K562 (cell line): ENCODE measurements around the gene DENND2A. TPM values are rescaled to one million over a fixed set of nuclear protein-coding genes. Genes with fewer than 3 reads are reported as not detected.
"Not testable (repeated sequence)": the region's sequence is repeated elsewhere in the genome, so short reads cannot be mapped to it uniquely, and the experiment has no call there.

Experiments used
- ATAC-seq: fragments of 200-7000 bp; cut with Tn5 transposase; 3 replicates; pipeline ENCODE4 v1.9.1; 2020; ENCODE audit warnings: moderate library complexity
- BruUV-seq: library from RNA; stranded (reverse); fragments of 400-500 nt; replicated peaks from 2 replicates; lab custom pipeline; 2021; lab: Mats Ljungman, UMichigan
- CTCF ChIA-PET: fragments of 300-600 bp; formaldehyde crosslinking; extraction: SDS; loops from one replicate; lab custom pipeline; 2021; ENCODE audit warnings: low intra/inter-chr PET ratio; lab: Yijun Ruan, JAX
- POLR2A ChIA-PET: fragments of 300-600, 350-650 bp; sonication (Branson Sonifier 250); formaldehyde crosslinking; extraction: SDS; loops from one replicate; lab custom pipeline; 2021; ENCODE audit warnings: antibody characterized with exemption, inconsistent platforms; lab: Yijun Ruan, JAX
- DNase-seq, 4 experiments: peaks; one replicate each; pipeline versions ENCODE4 v3.0.0 to v3.0.0-alpha.2; 2011 to 2018; ENCODE audit warnings: low spot score in 3 of 4, mixed read lengths in 3 of 4; ENCODE audit errors: extremely low read depth in 1 of 4
- FAIRE-seq: peaks from 2 replicates; lab custom pipeline; 2011; peaks lifted over from hg19 to GRCh38; lab: Jason Lieb, UNC
- H2AFZ ChIP-seq: 2 replicates; pipeline ENCODE4 v1.6.0; 2011; ENCODE audit warnings: low read depth, low read length, control low read depth, inconsistent platforms
- H3K27ac ChIP-seq: fragments of 200-600 bp; 3 replicates; pipeline ENCODE4 v1.8.0; 2011; ENCODE audit warnings: low read depth, mild to moderate bottlenecking, control low read depth, inconsistent platforms, low read length, moderate library complexity, mixed read lengths; ENCODE audit errors: extremely low read depth
- H3K27me3 ChIP-seq, 2 experiments: fragments of 300-600 bp in 1 of 2; 2 replicates in 1 of 2; 3 replicates in 1 of 2; pipeline versions ENCODE4 v1.6.0 to v1.8.0; 2011; ENCODE audit warnings: inconsistent platforms in 2 of 2, low read length in 2 of 2, mild to moderate bottlenecking in 1 of 2, mixed read lengths in 1 of 2, moderate library complexity in 1 of 2; ENCODE audit not compliant: control insufficient read depth in 2 of 2, insufficient read depth in 2 of 2
- H3K36me3 ChIP-seq: fragments of 300-600 bp; 3 replicates; pipeline ENCODE4 v1.8.0; 2011; ENCODE audit warnings: mild to moderate bottlenecking, low read length, inconsistent platforms; ENCODE audit not compliant: control insufficient read depth, insufficient read depth
- H3K4me1 ChIP-seq, 2 experiments: fragments of 200-600 bp in 1 of 2; replicated peaks in 1 of 2; 2 replicates in 1 of 2; 3 replicates in 1 of 2; pipeline versions ENCODE4 v1.5.1 to v1.8.0; 2011; ENCODE audit warnings: inconsistent platforms in 2 of 2, low read length in 2 of 2, mild to moderate bottlenecking in 1 of 2, mixed read lengths in 1 of 2, moderate library complexity in 1 of 2; ENCODE audit not compliant: control insufficient read depth in 2 of 2, insufficient read depth in 2 of 2
- H3K4me2 ChIP-seq: 2 replicates; pipeline ENCODE4 v1.6.1; 2011; ENCODE audit warnings: low read length, control low read depth, inconsistent platforms, mixed read lengths; ENCODE audit not compliant: insufficient read depth
- H3K4me3 ChIP-seq: fragments of 200-600 bp; sonication (generic), shearing (Covaris generic); 2 replicates; pipeline ENCODE4 v1.5.1; 2016; ENCODE audit warnings: control low read depth, inconsistent platforms
- H3K79me2 ChIP-seq: fragments of 200-600 bp; 3 replicates; pipeline ENCODE4 v1.8.0; 2011; ENCODE audit warnings: low read length, inconsistent platforms; ENCODE audit not compliant: control insufficient read depth, insufficient read depth
- H3K9ac ChIP-seq, 2 experiments: 2 replicates each; pipeline versions ENCODE4 v1.6.0 to v1.6.1; 2011; ENCODE audit warnings: low read depth in 2 of 2, low read length in 2 of 2, control low read depth in 1 of 2, inconsistent platforms in 1 of 2, mild to moderate bottlenecking in 1 of 2, mixed read lengths in 1 of 2; ENCODE audit not compliant: insufficient read depth in 1 of 2
- H3K9me1 ChIP-seq: one replicate; pipeline ENCODE4 v1.6.0; 2011; ENCODE audit warnings: inconsistent platforms, mild to moderate bottlenecking, low read length, moderate library complexity; ENCODE audit not compliant: control insufficient read depth, insufficient read depth
- H3K9me3 ChIP-seq: replicated peaks from 2 replicates; pipeline ENCODE4 v1.5.1; 2011; ENCODE audit warnings: low read depth, low read length, inconsistent platforms; ENCODE audit not compliant: control insufficient read depth, insufficient read depth
- H4K20me1 ChIP-seq: replicated peaks from 2 replicates; pipeline ENCODE4 v1.6.1; 2011; ENCODE audit warnings: low read length, inconsistent platforms, mixed read lengths; ENCODE audit not compliant: control insufficient read depth, insufficient read depth
- ELF4 ChIP-seq: fragments of 450-650 bp; formaldehyde crosslinking; IDR thresholded peaks from 2 replicates; pipeline ENCODE4 v1.4.0; 2022; ENCODE audit warnings: missing genetic modification characterization
- ETS2 ChIP-seq: IDR thresholded peaks from 2 replicates; pipeline ENCODE4 v1.6.1; 2016; ENCODE audit warnings: borderline replicate concordance, missing genetic modification characterization, mild to moderate bottlenecking, moderate library complexity, missing compliant biosample characterization; ENCODE audit not compliant: poor library complexity, severe bottlenecking
- EZH2 ChIP-seq: IDR thresholded peaks from 2 replicates; pipeline ENCODE4 v1.6.1; 2012; ENCODE audit warnings: low read depth, mild to moderate bottlenecking, inconsistent platforms, low read length, borderline replicate concordance
- HIVEP1 ChIP-seq: fragments of 250-450 bp; sonication (Bioruptor Pico); IDR thresholded peaks from 2 replicates; pipeline ENCODE4 v1.4.0; 2020; ENCODE audit warnings: mild to moderate bottlenecking
- IRF2 ChIP-seq: sonication (generic); formaldehyde crosslinking; IDR thresholded peaks from 2 replicates; pipeline ENCODE4 v1.8.1; 2022; ENCODE audit warnings: mild to moderate bottlenecking, missing genetic modification reagents
- NEUROD1 ChIP-seq: fragments of 150-350 bp; IDR thresholded peaks from 2 replicates; pipeline ENCODE4 v1.6.1; 2014; ENCODE audit warnings: borderline replicate concordance, low read length, low read depth; ENCODE audit not compliant: partially characterized antibody
- NRF1 ChIP-seq, 2 experiments: fragments of 450-650 bp; IDR thresholded peaks in 1 of 2; conservative IDR thresholded peaks in 1 of 2; 2 replicates each; pipeline ENCODE4 v1.6.1; 2014; ENCODE audit warnings: mild to moderate bottlenecking in 2 of 2
- ZNF124 ChIP-seq: sonication (generic); formaldehyde crosslinking; IDR thresholded peaks from 2 replicates; pipeline ENCODE4 v1.8.1; 2022; ENCODE audit warnings: missing genetic modification reagents
- WGBS: fragments of 100-300 bp; shearing (Covaris generic); methylation state at CpG from one replicate; pipeline ENCODE4 v1.1.6; 2016; ENCODE audit warnings: low coverage, mixed read lengths; ENCODE audit not compliant: insufficient coverage; ENCODE audit errors: missing lambda C conversion rate; 5-methylcytosine and 5-hydroxymethylcytosine counted together
- in situ Hi-C: fragments of 300-500 bp; cut with MboI; formaldehyde crosslinking; loops from 4 replicates; pipeline ENCODE4 v1.15.0; 2018; ENCODE audit warnings: inconsistent platforms, mixed read lengths
- intact Hi-C: fragments of 100-400 bp; cut with micrococcal nuclease; formaldehyde crosslinking; loops from 2 replicates; pipeline ENCODE4 v1.14.2; 2022
- polyA plus RNA-seq, 8 experiments: library from polyadenylated mRNA; depleted of rRNA in 4 of 8; stranded (reverse) in 5 of 8; unstranded in 3 of 8; fragments of >200 nt; fragmentation: Nextera tagmentation in 2 of 8; fragmentation: Illumina TruSeq in 1 of 8; extraction: Ambion mirVana in 2 of 8; extraction: Trizol in 1 of 8; gene quantifications; 2 replicates each; pipeline versions ENCODE4 v1.2.1 to v1.2.3, GENCODE V29; 2011 to 2014; ENCODE audit warnings: inconsistent platforms in 1 of 8, missing spikeins in 1 of 8
- total RNA-seq, 7 experiments: library from RNA; depleted of rRNA in 6 of 7; stranded (reverse); fragments of >200 nt in 6 of 7; fragmentation: Illumina TruSeq in 2 of 7; extraction: Trizol in 2 of 7; gene quantifications; 2 replicates each; pipeline versions ENCODE4 v1.2.1 to v1.2.3, GENCODE V29; 2011 to 2021; ENCODE audit warnings: low replicate concordance in 1 of 7
- TF ChIP-seq, protein P1 (sequence below): sonication (generic); formaldehyde crosslinking; IDR thresholded peaks from 2 replicates; pipeline ENCODE4 v1.9.0; 2022; ENCODE audit warnings: mild to moderate bottlenecking, missing genetic modification reagents
- TF ChIP-seq, protein P2 (sequence below): fragments of 450-650 bp; IDR thresholded peaks from 2 replicates; pipeline ENCODE4 v1.6.1; 2016; ENCODE audit warnings: low read depth, mild to moderate bottlenecking, moderate library complexity
- TF ChIP-seq, protein P3 (sequence below), 3 experiments: IDR thresholded peaks in 2 of 3; conservative IDR thresholded peaks in 1 of 3; 2 replicates each; pipeline ENCODE4 v1.5.1; 2011 to 2012; ENCODE audit warnings: low read length in 3 of 3, mild to moderate bottlenecking in 3 of 3, control low read depth in 2 of 3, improper control_type of control experiment in 1 of 3, inconsistent platforms in 1 of 3, low read depth in 1 of 3, mixed read lengths in 1 of 3, moderate library complexity in 1 of 3; ENCODE audit not compliant: insufficient read depth in 2 of 3

Gene DENND2A
- total and polyA plus RNA-seq, 9 of the 15 experiments (the other 6 are each of a cell fraction or from before 2014, with no cell fraction given), result not detected

DNA sequence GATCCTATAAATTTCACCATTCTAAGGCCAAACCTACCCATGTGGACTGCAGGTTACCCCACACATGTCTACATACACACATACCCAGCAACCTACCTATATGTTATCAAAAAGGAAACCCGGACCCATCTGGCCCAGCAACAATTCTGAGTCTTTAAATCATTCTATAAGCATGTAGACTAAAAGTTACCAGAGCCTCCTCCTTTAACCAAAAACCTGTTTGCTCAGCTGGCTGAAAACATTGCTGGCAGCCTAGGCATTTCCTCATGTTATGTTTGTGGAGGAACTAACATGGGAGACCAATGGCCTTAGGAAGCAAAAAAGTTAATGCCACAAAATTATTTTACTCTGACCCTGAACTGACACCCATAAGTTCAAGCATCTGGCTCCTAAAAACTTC is 26.9 kb upstream of the DENND2A start (continued):
- TF ChIP-seq, protein P1, sequence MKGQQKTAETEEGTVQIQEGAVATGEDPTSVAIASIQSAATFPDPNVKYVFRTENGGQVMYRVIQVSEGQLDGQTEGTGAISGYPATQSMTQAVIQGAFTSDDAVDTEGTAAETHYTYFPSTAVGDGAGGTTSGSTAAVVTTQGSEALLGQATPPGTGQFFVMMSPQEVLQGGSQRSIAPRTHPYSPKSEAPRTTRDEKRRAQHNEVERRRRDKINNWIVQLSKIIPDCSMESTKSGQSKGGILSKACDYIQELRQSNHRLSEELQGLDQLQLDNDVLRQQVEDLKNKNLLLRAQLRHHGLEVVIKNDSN, result no peak

DNA sequence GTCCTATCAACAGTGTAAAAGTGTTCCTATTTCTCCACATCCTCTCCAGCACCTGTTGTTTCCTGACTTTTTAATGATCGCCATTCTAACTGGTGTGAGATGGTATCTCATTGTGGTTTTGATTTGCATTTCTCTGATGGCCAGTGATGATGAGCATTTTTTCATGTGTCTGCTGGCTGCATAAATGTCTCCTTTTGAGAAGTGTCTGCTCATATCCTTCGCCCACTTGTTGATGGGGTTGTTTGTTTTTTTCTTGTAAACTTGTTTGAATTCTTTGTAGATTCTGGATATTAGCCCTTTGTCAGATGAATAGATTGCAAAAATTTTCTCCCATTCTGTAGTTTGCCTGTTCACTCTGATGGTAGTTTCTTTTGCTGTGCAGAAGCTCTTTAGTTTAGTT is 22.3 kb upstream of the DENND2A start:
- CTCF ChIA-PET, H2AFZ ChIP-seq, H3K9ac ChIP-seq, H3K79me2 ChIP-seq, H3K4me2 ChIP-seq, H3K4me1 ChIP-seq, H3K9me1 ChIP-seq, DNase-seq, H3K36me3 ChIP-seq, POLR2A ChIA-PET, in situ Hi-C loops, FAIRE-seq, H4K20me1 ChIP-seq, intact Hi-C loops, ATAC-seq, BruUV-seq, H3K4me3 ChIP-seq, H3K27ac ChIP-seq, H3K9me3 ChIP-seq: not testable (repeated sequence)
- peaks cover 42 to 43% of the 10 kb centered on the region in 2 experiments for H3K27me3 ChIP-seq
- 0% methylated on average over 1 of the region's 2 CpGs for WGBS

DNA sequence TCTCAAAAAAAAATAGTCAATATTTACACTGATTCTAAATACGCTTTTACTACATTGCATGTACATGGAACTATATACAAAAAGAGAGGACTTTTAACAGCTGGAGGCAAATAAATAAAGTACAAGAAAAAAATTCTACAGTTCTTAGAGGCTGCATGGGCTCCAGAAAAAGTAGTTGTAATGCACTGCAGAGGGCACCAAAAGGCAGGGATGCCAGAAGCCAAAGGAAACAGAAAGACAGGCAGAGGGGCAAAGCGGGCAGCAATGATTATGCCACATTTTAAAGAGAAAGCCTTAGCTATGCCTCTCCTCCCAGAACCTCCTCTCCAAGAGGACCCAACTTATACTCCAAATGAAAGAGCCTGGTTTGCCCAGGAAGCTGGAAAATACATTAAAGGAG is 20.5 kb upstream of the DENND2A start:
- 5% methylated on average over 2 of the region's 2 CpGs for WGBS
- no peak for TF ChIP-seq HIVEP1 (CRISPR knock-in tag)
- TF ChIP-seq NEUROD1, result no peak
- TF ChIP-seq ZNF124 (CRISPR knock-in tag), result no peak
- TF ChIP-seq, protein P2, sequence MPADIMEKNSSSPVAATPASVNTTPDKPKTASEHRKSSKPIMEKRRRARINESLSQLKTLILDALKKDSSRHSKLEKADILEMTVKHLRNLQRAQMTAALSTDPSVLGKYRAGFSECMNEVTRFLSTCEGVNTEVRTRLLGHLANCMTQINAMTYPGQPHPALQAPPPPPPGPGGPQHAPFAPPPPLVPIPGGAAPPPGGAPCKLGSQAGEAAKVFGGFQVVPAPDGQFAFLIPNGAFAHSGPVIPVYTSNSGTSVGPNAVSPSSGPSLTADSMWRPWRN, result no peak
- TF ChIP-seq NRF1 (conservative IDR thresholded peaks at IDR 0.05 in 1 of 2, IDR thresholded peaks at IDR 0.05 in 1 of 2), result no peak
- no peak for TF ChIP-seq ETS2 (tag)
- 0 out of 2 replicates have a peak, but pooled peaks have one; percentile 15 for TF ChIP-seq EZH2
- TF ChIP-seq IRF2 (CRISPR knock-in tag), result no peak
- TF ChIP-seq, protein P3, sequence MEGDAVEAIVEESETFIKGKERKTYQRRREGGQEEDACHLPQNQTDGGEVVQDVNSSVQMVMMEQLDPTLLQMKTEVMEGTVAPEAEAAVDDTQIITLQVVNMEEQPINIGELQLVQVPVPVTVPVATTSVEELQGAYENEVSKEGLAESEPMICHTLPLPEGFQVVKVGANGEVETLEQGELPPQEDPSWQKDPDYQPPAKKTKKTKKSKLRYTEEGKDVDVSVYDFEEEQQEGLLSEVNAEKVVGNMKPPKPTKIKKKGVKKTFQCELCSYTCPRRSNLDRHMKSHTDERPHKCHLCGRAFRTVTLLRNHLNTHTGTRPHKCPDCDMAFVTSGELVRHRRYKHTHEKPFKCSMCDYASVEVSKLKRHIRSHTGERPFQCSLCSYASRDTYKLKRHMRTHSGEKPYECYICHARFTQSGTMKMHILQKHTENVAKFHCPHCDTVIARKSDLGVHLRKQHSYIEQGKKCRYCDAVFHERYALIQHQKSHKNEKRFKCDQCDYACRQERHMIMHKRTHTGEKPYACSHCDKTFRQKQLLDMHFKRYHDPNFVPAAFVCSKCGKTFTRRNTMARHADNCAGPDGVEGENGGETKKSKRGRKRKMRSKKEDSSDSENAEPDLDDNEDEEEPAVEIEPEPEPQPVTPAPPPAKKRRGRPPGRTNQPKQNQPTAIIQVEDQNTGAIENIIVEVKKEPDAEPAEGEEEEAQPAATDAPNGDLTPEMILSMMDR (IDR thresholded peaks at IDR 0.05 in 2 of 3, conservative IDR thresholded peaks at IDR 0.05 in 1 of 3; ENCODE audit: insufficient read depth in 2 of 3, low read depth in 1 of 3, low read length in 3 of 3), result peak in 2 of 3 experiments; percentile 17 to 47; a peak in 2 of 6 replicates
- no peak for TF ChIP-seq ELF4 (CRISPR knock-in tag)

More for the DNA sequence above, 20.5 kb upstream of the DENND2A start:
- DNase-seq (no peak), FAIRE-seq (no peak), ATAC-seq (no peak)
- in situ Hi-C loops (no loop called here), intact Hi-C loops (no loop called here)
- Histone ChIP-seq H3K36me3 (no peaks in the 10 kb centered on the region), H3K9me1 (no peaks in the 10 kb centered on the region), H3K79me2 (no peaks in the 10 kb centered on the region), H4K20me1 (peaks cover 5% of the 10 kb centered on the region; the same call in 1 of the 2 replicates), H3K4me1 (no peaks in the 10 kb centered on the region; a peak in 1 of 5 replicates), H3K4me2 (no peak overlapping the region), H3K9me3 (no peaks in the 10 kb centered on the region), H2AFZ (no peak overlapping the region), H3K27me3 (peaks cover 51 to 54% of the 10 kb centered on the region in 2 experiments), H3K27ac (no peak overlapping the region), H3K4me3 (no peak overlapping the region), H3K9ac (no peak overlapping the region)
- CTCF ChIA-PET, result no interaction called here
- POLR2A ChIA-PET, result interaction anchor here (0.6 to 1.6 kb wide), 3 partner anchors 12 to 20 kb away, joined by 3 to 5 read pairs (median 3); partner anchors contain the start of gene DENND2A
- BruUV-seq, result no TSS peak
